Naive thymus-derived CD4-positive, alpha-beta T cell (primary cell): ENCODE data around the gene PTPN18. TPM values are rescaled to one million over a fixed set of nuclear protein-coding genes. Genes with fewer than 3 reads are reported as not detected.

Experiments
- ATAC-seq: fragments of 150-1000 bp; cut with Tn5 transposase; 2 replicates; pipeline ENCODE4 v1.10.0; 2021; ENCODE audit warnings: mild to moderate bottlenecking, moderate library complexity
- CTCF ChIA-PET: fragments of 350-600 bp; sonication (Branson Sonifier 250); formaldehyde crosslinking; loops from one replicate; lab custom pipeline; 2021; ENCODE audit warnings: antibody characterized with exemption; lab: Charles Lee
- POLR2A ChIA-PET: fragments of 350-600 bp; sonication (Branson Sonifier 250); formaldehyde crosslinking; loops from one replicate; lab custom pipeline; 2021; ENCODE audit warnings: antibody characterized with exemption, inconsistent platforms; lab: Charles Lee
- DNase-seq, 9 donors: peaks; one replicate each; pipeline versions ENCODE4 v3.0.0 to v3.0.0-alpha.2; 2020 to 2022; ENCODE audit warnings: mixed read lengths in 1 of 9
- H3K27ac ChIP-seq: one replicate; pipeline ENCODE4 v1.7.0; 2013; ENCODE audit warnings: mild to moderate bottlenecking, low read depth, low read length, moderate library complexity
- H3K27me3 ChIP-seq, 2 donors: one replicate each; pipeline ENCODE4 v1.7.0; 2013; ENCODE audit warnings: low read length in 2 of 2, mild to moderate bottlenecking in 2 of 2, moderate library complexity in 2 of 2; ENCODE audit not compliant: control insufficient read depth in 2 of 2, insufficient read depth in 2 of 2
- H3K36me3 ChIP-seq, 3 experiments: 1 replicate in 2 of 3; 2 replicates in 1 of 3; pipeline ENCODE4 v1.7.0; 2013; ENCODE audit warnings: low read length in 3 of 3, mild to moderate bottlenecking in 3 of 3, moderate library complexity in 1 of 3; ENCODE audit not compliant: insufficient read depth in 3 of 3, control insufficient read depth in 2 of 3
- H3K4me1 ChIP-seq, 2 donors: one replicate each; pipeline ENCODE4 v1.7.0; 2013; ENCODE audit warnings: low read length in 2 of 2, mild to moderate bottlenecking in 2 of 2, moderate library complexity in 1 of 2; ENCODE audit not compliant: control insufficient read depth in 2 of 2, insufficient read depth in 2 of 2
- H3K4me3 ChIP-seq: 2 replicates; pipeline ENCODE4 v1.7.0; 2013; ENCODE audit warnings: mild to moderate bottlenecking, low read length
- H3K9me3 ChIP-seq, 3 experiments: 1 replicate in 2 of 3; 2 replicates in 1 of 3; pipeline ENCODE4 v1.7.0; 2013; ENCODE audit warnings: low read length in 3 of 3; ENCODE audit not compliant: control insufficient read depth in 2 of 3
- H3K27ac Mint-ChIP-seq, 9 donors: one replicate each; pipeline ENCODE4 v1.8.0; 2020 to 2022; ENCODE audit warnings: mixed read lengths in 9 of 9, mild to moderate bottlenecking in 8 of 9, moderate library complexity in 5 of 9, inconsistent platforms in 2 of 9
- H3K27me3 Mint-ChIP-seq, 5 donors: one replicate each; pipeline ENCODE4 v1.8.0; 2021 to 2022; ENCODE audit warnings: mixed read lengths in 5 of 5, mild to moderate bottlenecking in 1 of 5
- H3K36me3 Mint-ChIP-seq, 5 donors: one replicate each; pipeline ENCODE4 v1.8.0; 2020 to 2022; ENCODE audit warnings: mixed read lengths in 5 of 5, mild to moderate bottlenecking in 3 of 5, inconsistent platforms in 1 of 5
- H3K4me1 Mint-ChIP-seq, 7 donors: one replicate each; pipeline ENCODE4 v1.8.0; 2020 to 2022; ENCODE audit warnings: mixed read lengths in 7 of 7, mild to moderate bottlenecking in 3 of 7, inconsistent platforms in 1 of 7
- H3K4me3 Mint-ChIP-seq, 10 donors: one replicate each; pipeline ENCODE4 v1.8.0; 2020 to 2022; ENCODE audit warnings: mild to moderate bottlenecking in 10 of 10, mixed read lengths in 10 of 10, moderate library complexity in 6 of 10, inconsistent platforms in 2 of 10
- H3K9me3 Mint-ChIP-seq, 11 donors: one replicate each; pipeline ENCODE4 v1.8.0; 2020 to 2022; ENCODE audit warnings: mixed read lengths in 11 of 11, mild to moderate bottlenecking in 4 of 11, inconsistent platforms in 1 of 11, moderate library complexity in 1 of 11
- intact Hi-C, 2 donors: fragments of 100-400 bp; cut with micrococcal nuclease; formaldehyde crosslinking; loops; one replicate each; pipeline ENCODE4 v1.15.1; 2023
- polyA plus RNA-seq, 2 donors: library from polyadenylated mRNA; unstranded; fragments of 300-500 nt; fragmentation: Illumina TruSeq; gene quantifications; one replicate each; pipeline ENCODE4 v1.2.3, GENCODE V29; 2021
- total RNA-seq, 6 experiments: library from RNA in 5 of 6; stranded (reverse) in 5 of 6; gene quantifications; 1 replicate in 5 of 6; 2 replicates in 1 of 6; pipeline ENCODE4 v1.2.3 and lab custom pipeline; 2021 to 2026

Gene PTPN18
- total and polyA plus RNA-seq, 7 experiments from 2014 or later = 39.4 to 112 (median 44.2) TPM

DNA sequence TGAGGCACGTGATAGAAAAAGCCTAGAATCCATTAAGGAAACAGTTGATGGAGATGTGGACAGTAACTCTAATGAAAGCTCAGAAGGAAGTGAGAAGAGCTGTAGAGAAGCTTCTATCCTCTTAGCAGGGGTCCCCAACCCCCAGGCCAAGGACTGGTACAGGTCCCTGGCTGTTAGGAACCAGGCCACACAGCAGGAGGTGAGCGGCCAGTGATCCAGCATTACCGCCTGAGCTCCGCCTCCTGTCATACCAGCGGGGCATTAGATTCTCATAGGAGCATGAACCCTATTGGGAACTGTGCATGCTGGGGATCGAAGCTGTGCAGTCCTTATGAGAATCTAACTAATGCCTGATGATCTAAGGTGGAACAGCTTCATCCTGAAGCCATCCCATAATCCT is 21.8 kb upstream of the PTPN18 start:
- POLR2A ChIA-PET = interaction anchor here (1.5 kb wide), 1 partner anchor 8 kb away, joined by 7 read pairs; the partner anchor contains the start of gene IMP4
- H3K9me3 ChIP-seq = no peaks in the 10 kb centered on the region
- CTCF ChIA-PET = interaction anchor here (1.1 to 1.7 kb wide), 2 partner anchors 9 to 178 kb away, joined by 3 to 7 read pairs; partner anchors contain the start of gene IMP4
- no peak overlapping the region for H3K27ac ChIP-seq
- Mint-ChIP-seq H3K36me3 (peaks cover 0 to 15% (median 6%) of the 10 kb centered on the region in 5 donors), H3K27me3 (peaks cover 17 to 28% (median 19%) of the 10 kb centered on the region in 5 donors), H3K27ac (no peak overlapping the region), H3K9me3 (no peaks in the 10 kb centered on the region), H3K4me3 (no peak overlapping the region), H3K4me1 (peaks cover 4 to 9% (median 5%) of the 10 kb centered on the region in 7 donors)
- H3K36me3 ChIP-seq = peaks cover 0 to 18% (median 5%) of the 10 kb centered on the region in 3 experiments
- ATAC-seq = no peak
- no peaks in the 10 kb centered on the region for H3K27me3 ChIP-seq
- intact Hi-C loops = loop anchor here (5.0 kb wide), 1 partner anchor 307 kb away; no protein-coding TSS in a partner anchor
- no peak overlapping the region for H3K4me3 ChIP-seq
- peaks cover 0 to 4% of the 10 kb centered on the region in 2 donors for H3K4me1 ChIP-seq
- DNase-seq = peak in 1 of 9 donors; percentile 12

DNA sequence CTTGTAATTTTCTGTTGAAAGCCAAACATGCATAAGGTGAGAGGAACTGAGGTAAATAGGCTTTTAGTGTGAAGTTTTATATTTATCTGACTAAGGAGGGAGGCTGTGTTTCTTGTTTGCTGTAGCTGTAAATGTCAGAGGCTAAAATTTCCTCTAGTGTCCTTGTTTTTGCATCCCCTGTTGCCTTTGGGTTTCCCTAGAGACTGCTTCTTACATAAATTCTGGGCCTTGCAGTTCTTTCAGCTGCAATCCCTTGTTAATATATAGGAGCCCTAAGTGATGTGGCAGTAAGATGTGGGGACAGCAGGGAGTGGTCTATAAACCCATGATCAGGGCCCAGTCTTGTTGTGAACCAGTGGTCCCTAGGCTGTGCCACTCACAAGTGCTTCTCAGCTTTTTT is 20.6 kb upstream of the PTPN18 start:
- no peak overlapping the region for H3K4me3 Mint-ChIP-seq
- Histone ChIP-seq H3K4me3 (no peak overlapping the region), H3K4me1 (peaks cover 0 to 4% of the 10 kb centered on the region in 2 donors), H3K9me3 (no peaks in the 10 kb centered on the region), H3K27ac (no peak overlapping the region), H3K36me3 (peaks cover 0 to 30% (median 5%) of the 10 kb centered on the region in 3 experiments), H3K27me3 (no peaks in the 10 kb centered on the region)
- no peak overlapping the region for H3K27ac Mint-ChIP-seq
- H3K9me3 Mint-ChIP-seq = no peaks in the 10 kb centered on the region
- POLR2A ChIA-PET = interaction anchor here (0.5 kb wide), 1 partner anchor 16 kb away, joined by 3 read pairs; no protein-coding TSS in a partner anchor
- no peak for ATAC-seq
- CTCF ChIA-PET = interaction anchor here (0.6 kb wide), 1 partner anchor 12 kb away, joined by 3 read pairs; no protein-coding TSS in a partner anchor
- H3K27me3 Mint-ChIP-seq = peaks cover 17 to 25% (median 19%) of the 10 kb centered on the region in 5 donors
- H3K4me1 Mint-ChIP-seq = peaks cover 8 to 16% (median 10%) of the 10 kb centered on the region in 7 donors
- DNase-seq = no peak
- H3K36me3 Mint-ChIP-seq = peaks cover 5 to 18% (median 10%) of the 10 kb centered on the region in 5 donors
- intact Hi-C loops = no loop called here

DNA sequence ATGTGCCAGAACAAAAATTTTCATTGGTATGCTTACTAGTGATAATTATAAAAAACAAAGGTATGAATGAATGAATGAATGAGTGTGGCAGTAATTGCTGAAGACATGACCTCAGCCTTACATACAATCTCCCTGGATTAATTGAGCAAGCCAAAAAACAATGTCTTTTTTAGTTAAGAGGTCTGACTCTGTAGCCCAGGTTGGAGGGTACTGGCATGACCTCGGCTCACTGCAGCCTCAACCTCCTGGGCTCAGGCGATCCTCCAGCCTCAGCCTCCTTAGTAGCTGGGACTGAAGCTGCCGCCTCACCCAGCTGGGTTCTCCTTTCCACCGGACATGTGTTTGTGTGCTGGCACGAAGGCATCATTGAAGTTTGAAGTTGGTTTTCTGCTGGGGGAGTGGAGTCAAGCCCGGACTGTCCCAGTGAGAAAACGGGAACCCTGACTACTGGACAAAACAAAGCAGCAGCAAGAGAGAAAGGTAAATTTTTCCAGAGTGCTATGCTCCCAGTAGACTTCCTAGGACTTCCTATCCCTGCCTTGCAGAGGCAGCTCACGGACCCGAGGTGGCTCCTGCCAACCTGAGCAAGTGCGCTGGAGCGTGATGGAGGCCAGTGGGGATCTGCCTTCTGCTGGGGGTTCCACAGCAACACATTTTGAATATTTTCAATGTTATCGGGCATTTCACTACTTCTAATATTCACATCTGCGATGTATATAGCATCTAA is 19.5 kb upstream of the PTPN18 start:
- H3K36me3 Mint-ChIP-seq = peaks cover 8 to 25% (median 12%) of the 10 kb centered on the region in 5 donors
- H3K4me3 Mint-ChIP-seq = peak overlapping the region in 1 of 10 donors; percentile 71
- peaks cover 11 to 17% (median 13%) of the 10 kb centered on the region in 5 donors for H3K27me3 Mint-ChIP-seq
- peaks cover 0 to 3% (median 0%) of the 10 kb centered on the region in 11 donors for H3K9me3 Mint-ChIP-seq
- Histone ChIP-seq H3K27me3 (no peaks in the 10 kb centered on the region), H3K4me3 (no peak overlapping the region), H3K36me3 (peaks cover 0 to 34% (median 5%) of the 10 kb centered on the region in 3 experiments), H3K27ac (no peak overlapping the region), H3K4me1 (peaks cover 4 to 10% of the 10 kb centered on the region in 2 donors), H3K9me3 (no peaks in the 10 kb centered on the region)
- peak overlapping the region in 6 of 9 donors; percentile 13 to 93 (median 58) for H3K27ac Mint-ChIP-seq
- ATAC-seq (no peak), DNase-seq (peak in 1 of 9 donors; percentile 6)
- ChIA-PET POLR2A (no interaction called here), CTCF (no interaction called here)
- intact Hi-C loops = no loop called here
- peaks cover 13 to 25% (median 18%) of the 10 kb centered on the region in 7 donors for H3K4me1 Mint-ChIP-seq

DNA sequence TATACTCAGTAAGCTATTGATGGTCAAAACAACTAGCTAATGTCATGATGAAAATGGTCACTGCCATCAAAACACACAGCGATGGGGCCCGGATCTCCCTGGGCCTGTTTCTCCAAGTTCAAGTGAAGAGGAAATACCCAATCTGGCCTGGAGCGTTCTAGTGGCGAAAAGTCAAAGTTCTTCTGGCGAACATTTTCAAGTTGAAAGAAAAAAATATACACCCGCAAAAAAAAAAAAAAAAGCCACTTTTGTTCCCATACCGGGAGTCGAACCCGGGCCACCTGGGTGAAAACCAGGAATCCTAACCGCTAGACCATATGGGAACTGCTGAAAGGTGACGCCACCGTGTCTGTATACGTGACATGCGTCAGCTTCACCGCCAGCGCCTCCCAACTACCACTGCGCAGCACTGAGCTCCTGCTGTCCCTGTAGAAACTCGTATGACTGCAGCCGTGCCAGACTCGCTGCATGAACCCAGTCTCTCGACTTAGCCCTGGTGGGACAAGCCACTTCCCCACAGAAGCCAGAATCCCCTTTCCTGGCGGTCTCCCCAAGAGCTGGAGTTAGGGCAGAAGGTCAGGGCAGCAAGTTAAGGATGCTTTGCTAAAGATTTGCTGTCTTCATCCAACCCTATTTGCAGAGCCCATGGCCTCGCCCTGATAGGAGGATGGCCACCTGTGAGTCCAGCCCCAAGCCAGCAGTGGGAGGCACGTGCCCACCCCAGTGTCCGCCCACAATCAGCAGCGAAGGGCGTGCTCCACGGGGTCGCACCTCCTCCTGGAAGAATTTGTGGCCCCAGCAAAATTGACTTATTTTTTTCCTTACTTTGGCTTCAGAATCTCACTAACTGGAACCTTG is 18.8 kb upstream of the PTPN18 start:
- Mint-ChIP-seq H3K4me1 (peaks cover 18 to 31% (median 24%) of the 10 kb centered on the region in 7 donors), H3K27me3 (peaks cover 6 to 14% (median 7%) of the 10 kb centered on the region in 5 donors), H3K4me3 (peak overlapping the region in 6 of 10 donors; percentile 16 to 83 (median 48)), H3K27ac (peak overlapping the region in 8 of 9 donors; percentile 13 to 95 (median 86)), H3K9me3 (peaks cover 0 to 3% (median 0%) of the 10 kb centered on the region in 11 donors), H3K36me3 (peaks cover 8 to 28% (median 12%) of the 10 kb centered on the region in 5 donors)
- DNase-seq (peak in 8 of 9 donors; percentile 20 to 61 (median 49)), ATAC-seq (no peak)
- Histone ChIP-seq H3K4me1 (peaks cover 5 to 11% of the 10 kb centered on the region in 2 donors), H3K36me3 (peaks cover 0 to 34% (median 5%) of the 10 kb centered on the region in 3 experiments), H3K27me3 (no peaks in the 10 kb centered on the region), H3K4me3 (no peak overlapping the region), H3K27ac (no peak overlapping the region), H3K9me3 (no peaks in the 10 kb centered on the region)
- intact Hi-C loops = no loop called here
- ChIA-PET POLR2A (interaction anchor here (0.6 kb wide), 1 partner anchor 163 kb away, joined by 4 read pairs; no protein-coding TSS in a partner anchor), CTCF (no interaction called here)

- peaks cover 0 to 4% (median 0%) of the 10 kb centered on the region in 11 donors for H3K9me3 Mint-ChIP-seq
- no peaks in the 10 kb centered on the region for H3K27me3 ChIP-seq
- intact Hi-C loops = no loop called here
- H3K27ac ChIP-seq = no peak overlapping the region
- peak in 1 of 9 donors; percentile 6 for DNase-seq
- POLR2A ChIA-PET = no interaction called here
- CTCF ChIA-PET = no interaction called here
- peak overlapping the region in 1 of 10 donors; percentile 39 for H3K4me3 Mint-ChIP-seq
- H3K4me1 Mint-ChIP-seq = peaks cover 14 to 31% (median 23%) of the 10 kb centered on the region in 7 donors
- H3K27ac Mint-ChIP-seq = peak overlapping the region in 4 of 9 donors; percentile 55 to 95 (median 92)
- no peaks in the 10 kb centered on the region for H3K9me3 ChIP-seq
- H3K27me3 Mint-ChIP-seq = peaks cover 0 to 11% (median under 1%) of the 10 kb centered on the region in 5 donors
- no peak overlapping the region for H3K4me3 ChIP-seq
- no peak for ATAC-seq
- peaks cover 5 to 8% of the 10 kb centered on the region in 2 donors for H3K4me1 ChIP-seq
- peaks cover 8 to 28% (median 14%) of the 10 kb centered on the region in 5 donors for H3K36me3 Mint-ChIP-seq
- peaks cover 0 to 34% (median 5%) of the 10 kb centered on the region in 3 experiments for H3K36me3 ChIP-seq
Measured at GRCh38 chr2:130337735-130338325, 18.0 kb upstream of the PTPN18 start.
